Breast epithelium (tissue), 3 donors: ENCODE measurements around the gene ARHGEF2.

Source experiments
- CTCF ChIP-seq, 3 donors: fragments of 450-650 bp; IDR thresholded peaks; one replicate each; pipeline ENCODE4 v1.5.1; 2016 to 2017; ENCODE audit warnings: antibody characterized with exemption in 3 of 3, mild to moderate bottlenecking in 3 of 3, moderate library complexity in 3 of 3
- POLR2A ChIP-seq: fragments of 450-650 bp; IDR thresholded peaks from one replicate; pipeline ENCODE4 v1.6.1; 2016; ENCODE audit warnings: antibody characterized with exemption, mild to moderate bottlenecking, moderate library complexity
- POLR2AphosphoS5 ChIP-seq, 3 donors: sonication (generic); formaldehyde crosslinking; IDR thresholded peaks; one replicate each; pipeline ENCODE4 v1.6.1; 2017; ENCODE audit warnings: antibody characterized with exemption in 3 of 3

- peak; percentile 99 to 100 (median 99) for TF ChIP-seq POLR2AphosphoS5 (IDR thresholded peaks at IDR 0.05)
- TF ChIP-seq POLR2A, result peak; percentile 99
- peak in 2 of 3 donors; percentile 23 to 31 for TF ChIP-seq CTCF (IDR thresholded peaks at IDR 0.05)
Observed at GRCh38 chr1:155934097-155934935, 44.0 kb downstream of the ARHGEF2 start, which contains the start of gene KHDC4.
